ENCODE data around the gene OVCA2. TPM values are rescaled to one million over a fixed set of nuclear protein-coding genes. Genes with fewer than 3 reads are reported as not detected.
A peak's percentile ranks its signal among the peaks of the same experiment; 100 is the strongest.
"Not testable (repeated sequence)": the region's sequence is repeated elsewhere in the genome, so short reads cannot be mapped to it uniquely, and the experiment has no call there.

OVCA2 gene
- total RNA-seq: not detected

GRCh38 chr17:2041561-2042389, at the start of gene OVCA2:
OVCA2 (plus strand) TSS chr17:2042022; CDS start chr17:2042048, 26 bp downstream.
- peak; percentile 97 for DNase-seq

DNA sequence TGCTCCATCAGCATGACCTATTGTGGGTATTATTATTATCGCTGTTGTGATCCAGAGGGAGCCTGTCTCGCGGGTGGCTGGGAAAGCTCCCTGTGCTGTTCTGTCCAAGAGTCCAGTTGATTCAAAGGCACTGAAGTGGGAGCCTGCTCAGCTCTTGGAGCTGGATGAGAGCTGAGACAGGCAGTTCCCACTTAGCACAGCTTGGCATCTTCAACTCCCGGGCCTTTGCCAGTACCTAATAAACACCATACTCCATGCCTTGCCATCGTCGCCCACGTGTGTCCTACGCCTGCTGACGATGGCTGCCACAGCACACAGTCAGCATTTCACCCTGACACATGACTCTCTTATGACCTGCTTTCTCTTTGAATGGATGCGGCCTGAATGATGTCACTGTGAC, 49.3 kb upstream of the OVCA2 start:
- no peak for DNase-seq

DNA sequence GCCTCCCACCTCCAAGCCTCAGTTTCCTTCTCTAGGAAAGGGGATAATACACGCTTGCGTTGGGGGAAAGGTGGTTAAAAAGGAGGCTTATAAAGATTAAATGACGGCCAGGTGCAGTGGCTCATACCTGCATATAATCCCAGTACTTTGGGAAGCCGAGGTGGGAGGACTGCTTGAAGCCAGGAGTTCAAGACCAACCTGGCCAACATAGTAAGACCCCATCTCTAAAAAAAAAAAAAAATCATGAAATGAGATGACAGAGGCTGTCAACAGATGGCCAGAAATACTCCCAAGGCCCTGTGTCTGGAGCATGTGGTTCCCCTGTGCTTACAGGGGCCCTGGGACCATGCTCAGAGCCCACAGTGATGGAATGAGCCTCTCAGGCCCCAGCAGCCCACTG, 47.1 kb upstream of the OVCA2 start:
- no peak for DNase-seq

GRCh38 chr17:1995321-1995892, 46.4 kb upstream of the OVCA2 start:
- no peak for DNase-seq

DNA sequence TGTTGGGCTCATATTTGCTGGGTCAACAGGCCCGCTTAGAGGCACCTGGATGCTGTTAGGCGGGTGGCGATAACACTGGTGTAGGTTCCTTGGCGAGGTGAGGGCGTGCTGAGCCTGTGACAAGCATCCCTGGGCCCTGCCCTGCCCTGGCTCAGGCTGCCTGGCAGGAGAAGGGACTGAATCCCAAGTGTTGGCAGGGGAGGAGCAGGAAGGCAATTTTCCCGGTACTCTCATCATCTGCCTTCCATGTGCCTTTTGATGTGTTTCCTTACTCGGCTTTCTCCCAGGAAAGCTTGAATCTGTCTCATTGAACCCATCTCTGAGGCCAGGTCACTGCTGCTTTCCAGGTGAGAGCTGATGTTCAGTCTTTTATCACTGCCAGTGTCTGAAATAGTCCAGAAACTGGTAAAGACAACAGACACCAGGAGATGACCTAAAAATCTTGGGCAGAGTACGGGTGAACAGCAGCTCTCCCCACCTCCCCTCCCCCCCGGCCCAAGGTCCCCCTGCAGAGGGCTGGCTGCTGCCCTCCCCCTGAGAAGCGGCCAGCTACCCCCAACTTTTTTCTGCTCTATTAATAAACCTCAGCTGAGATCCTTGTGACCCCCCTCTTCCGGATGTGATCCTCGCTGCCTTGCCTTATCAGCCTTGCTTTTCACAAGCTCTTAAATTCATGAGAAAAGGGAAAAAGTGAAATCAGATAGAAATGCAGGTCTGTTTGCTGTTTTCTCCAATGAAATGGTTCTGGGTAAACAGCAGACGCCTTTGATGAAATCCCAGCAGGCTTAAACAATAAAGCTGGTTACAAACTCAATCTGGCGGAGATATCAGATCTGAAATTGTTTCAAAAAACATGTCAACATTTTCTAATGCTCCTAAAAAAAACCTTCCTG, 45.7 kb upstream of the OVCA2 start:
- no peak for DNase-seq

DNA sequence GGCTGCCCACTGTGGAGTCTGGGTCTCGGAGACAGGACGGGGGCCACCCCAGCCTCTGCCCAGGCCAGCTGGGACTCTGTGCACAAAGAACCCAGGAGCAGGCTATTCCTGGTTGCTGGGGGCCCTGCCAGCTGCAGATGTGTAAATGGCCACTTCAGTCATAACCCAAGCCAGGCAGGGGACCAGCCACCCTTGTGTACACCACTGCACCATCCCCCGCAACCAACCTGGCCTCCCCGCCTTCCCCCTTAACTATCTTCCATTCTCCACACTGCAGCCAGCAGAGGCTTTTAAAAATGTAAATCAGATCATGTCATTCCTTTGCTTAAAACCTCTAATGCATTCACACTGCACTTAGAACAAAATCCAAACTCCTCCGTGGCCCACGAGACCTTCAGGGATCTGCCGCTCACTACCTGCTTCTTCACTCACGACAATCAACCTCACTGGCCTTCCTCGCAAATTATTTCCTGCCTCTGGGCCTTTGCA, 45.0 kb upstream of the OVCA2 start:
- DNase-seq: no peak

DNA sequence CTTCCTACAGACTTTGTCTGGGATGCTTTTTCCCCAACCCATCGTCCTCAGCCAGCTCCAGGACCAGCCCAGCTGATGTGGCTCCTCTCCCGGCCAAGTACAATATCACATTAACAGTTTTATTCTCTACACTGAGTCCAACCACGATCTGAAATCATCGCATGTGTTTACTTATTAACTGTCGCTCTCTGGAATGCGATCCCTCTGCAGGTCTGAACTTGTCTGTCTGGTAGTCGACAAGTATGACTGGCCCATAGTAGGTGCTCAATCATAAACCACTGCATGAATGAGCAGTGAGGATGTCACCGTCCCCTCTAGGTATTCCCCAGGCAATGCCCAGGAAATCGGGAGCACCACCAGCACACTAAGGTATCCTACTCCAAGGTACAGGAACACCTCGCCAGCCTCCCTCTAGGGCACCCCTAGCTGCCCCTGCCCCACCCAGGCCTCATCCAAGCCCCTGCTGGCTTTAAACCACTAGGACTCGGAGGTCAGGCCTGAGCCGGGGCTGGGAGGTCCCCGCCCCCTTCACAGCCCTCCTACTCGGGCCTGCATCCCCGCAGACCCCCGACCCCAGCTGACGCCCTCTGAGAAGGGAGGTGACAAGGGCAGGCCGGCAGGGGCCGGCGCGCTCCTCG, 44.4 kb upstream of the OVCA2 start:
- DNase-seq: no peak

GRCh38 chr17:1997927-1998742, 43.7 kb upstream of the OVCA2 start:
- no peak for DNase-seq

GRCh38 chr17:1999557-2000251, 42.1 kb upstream of the OVCA2 start:
- no peak for DNase-seq

DNA sequence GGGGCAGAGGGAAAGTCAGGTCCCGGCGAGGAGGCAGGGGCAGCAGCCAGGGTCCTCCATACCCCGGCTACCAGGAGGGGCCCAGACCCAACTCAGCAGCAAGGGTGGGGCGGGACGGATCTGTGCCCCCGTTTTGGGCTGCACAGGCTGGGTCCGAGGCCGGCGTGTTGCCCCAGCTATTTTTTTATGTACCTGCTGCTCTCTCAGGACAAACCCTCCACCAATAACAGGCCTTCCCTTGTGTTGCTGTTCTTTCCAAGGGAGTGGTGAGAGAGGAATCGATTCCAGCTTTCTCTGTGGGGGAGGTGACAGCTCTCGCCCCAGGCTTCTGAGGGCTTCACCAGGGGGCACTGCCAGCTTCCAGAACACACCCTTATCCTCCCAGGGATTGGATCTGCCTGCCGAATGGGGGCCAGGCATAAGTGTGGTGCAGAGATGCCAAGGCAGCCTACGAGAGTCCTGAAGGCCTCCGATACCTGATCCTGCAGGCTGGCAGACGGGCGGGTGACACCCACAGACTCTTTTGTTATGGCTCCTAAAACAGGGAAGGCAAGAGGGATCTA, 39.0 kb upstream of the OVCA2 start:
- no peak for DNase-seq

DNA sequence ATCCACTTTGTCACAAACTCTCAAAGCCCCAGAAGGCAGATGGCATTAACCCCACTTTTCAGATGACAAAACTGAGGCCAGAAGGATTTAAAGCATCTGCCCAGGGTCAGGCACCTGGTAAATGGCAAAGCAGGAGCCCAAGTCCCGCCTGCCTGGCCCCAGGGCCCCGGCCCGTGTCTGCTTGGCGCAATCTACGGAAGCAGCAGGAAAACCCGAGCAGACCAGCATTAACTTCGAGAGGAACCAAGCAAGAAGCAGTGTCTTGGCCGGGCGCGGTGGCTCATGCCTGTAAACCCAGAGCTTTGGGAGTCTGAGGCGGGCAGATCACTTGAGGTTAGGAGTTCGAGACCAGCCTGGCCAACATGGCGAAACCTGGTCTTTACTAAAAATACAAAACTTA, 38.3 kb upstream of the OVCA2 start:
- no peak for DNase-seq

- DNase-seq: no peak
Measured at GRCh38 chr17:2004435-2004952, 37.3 kb upstream of the OVCA2 start.

GRCh38 chr17:2008332-2009126, 33.3 kb upstream of the OVCA2 start:
- DNase-seq: no peak

GRCh38 chr17:2009737-2010136, 32.1 kb upstream of the OVCA2 start:
- DNase-seq: no peak

DNA sequence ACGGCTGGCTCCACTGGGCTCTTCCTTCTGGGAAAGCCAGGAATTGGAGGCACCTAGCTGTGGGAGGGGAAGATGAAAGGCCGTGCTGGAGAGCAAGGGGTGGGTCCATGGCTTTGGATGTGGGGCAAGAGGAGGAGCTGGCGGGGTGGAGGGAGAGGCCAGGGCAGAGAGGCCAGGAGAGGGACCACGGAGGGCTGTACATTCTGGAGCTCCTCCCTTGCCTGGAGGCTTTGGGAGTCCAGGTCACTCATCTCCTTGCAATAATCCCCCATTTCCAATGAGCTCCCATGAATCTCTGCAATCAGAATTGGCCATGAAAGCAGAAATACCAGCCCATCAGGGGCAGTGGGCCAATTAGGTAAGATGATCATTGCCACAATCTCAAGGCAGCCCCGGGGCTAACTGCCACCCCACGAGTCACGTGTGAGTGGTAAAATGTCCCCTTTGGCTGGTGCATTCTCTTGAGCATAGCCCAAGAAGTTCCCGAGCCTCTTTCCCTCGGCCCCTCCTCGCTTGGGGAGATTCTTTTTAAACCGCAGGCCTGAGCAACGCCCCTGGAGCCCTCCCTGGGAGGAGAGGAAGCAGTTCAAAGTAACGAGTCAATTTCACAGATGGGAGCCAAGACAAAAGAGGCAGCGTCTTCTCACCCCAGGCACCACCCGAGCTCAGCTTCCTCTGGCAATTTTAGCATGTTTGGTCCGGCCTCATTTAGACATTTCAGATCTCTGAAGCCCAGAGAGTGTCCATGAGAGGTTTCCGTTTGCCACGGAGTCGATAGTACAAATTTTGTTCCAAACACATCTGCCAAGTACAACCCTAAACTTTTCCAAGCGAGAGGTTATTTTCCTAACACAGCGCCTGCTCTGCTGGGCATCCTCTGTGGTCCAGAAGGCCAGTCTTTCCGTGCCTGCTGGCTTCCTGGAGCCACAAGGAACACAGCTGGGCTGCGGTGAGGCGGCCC, 30.1 kb upstream of the OVCA2 start:
- DNase-seq: no peak

GRCh38 chr17:2012499-2012898, 29.3 kb upstream of the OVCA2 start:
- no peak for DNase-seq

DNA sequence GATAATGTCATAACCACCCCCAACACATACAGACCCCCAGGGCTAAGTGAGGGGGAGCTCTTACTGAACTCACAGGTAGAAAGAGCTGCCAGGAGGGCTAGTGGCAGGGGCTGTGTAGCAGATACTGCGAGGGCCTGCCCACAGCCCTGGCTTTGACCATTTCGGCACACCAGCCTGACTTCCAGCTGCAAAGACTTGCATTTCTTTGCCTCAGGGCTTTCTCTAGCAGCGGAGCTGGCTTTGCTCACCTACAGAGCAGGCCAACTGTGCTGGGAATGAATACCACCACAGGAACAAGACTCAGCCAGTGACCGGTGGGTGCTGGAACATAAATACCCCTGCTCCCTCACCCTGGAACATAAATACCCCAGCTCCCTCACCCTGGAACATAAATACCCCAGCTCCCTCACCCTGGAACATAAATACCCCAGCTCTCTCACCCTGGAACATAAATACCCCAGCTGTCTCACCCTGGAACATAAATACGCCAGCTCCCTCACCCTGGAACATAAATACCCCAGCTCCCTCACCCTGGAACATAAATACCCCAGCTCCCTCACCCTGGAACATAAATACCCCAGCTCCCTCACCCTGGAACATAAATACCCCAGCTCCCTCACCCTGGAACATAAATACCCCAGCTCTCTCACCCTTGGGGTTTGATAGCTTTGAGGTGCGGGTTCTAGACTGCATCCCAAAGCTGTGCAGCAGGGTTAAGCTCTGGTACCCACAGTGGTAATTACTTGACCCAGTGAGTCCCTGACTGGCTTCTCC, 28.4 kb upstream of the OVCA2 start:
- not testable (repeated sequence) for DNase-seq

DNA sequence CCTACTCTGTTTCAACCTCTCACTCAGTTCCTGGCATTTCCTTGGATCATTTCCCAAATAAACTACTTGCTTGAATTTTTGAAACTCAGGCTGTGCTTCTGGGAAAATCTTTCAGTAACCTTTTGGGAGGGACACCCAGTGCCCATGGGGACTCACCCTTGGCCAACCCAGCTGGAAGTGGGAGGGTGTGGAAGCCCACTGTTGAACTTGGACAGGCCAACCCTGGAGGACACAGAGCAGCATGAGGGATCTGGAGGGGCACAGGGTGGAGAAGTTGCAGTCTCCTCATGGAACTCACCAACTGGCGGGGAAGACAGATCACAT, 27.9 kb upstream of the OVCA2 start:
- DNase-seq: no peak
